GM21367 (cell line): ENCODE data around the gene ST3GAL5.
"Not testable (repeated sequence)": the region's sequence is repeated elsewhere in the genome, so short reads cannot be mapped to it uniquely, and the experiment has no call there.

Source experiments
- ATAC-seq: cut with Tn5 transposase; IDR thresholded peaks from one replicate; pipeline ENCODE4 v1.9.1; 2021; ENCODE audit not compliant: unreplicated experiment

The ST3GAL5 gene

DNA sequence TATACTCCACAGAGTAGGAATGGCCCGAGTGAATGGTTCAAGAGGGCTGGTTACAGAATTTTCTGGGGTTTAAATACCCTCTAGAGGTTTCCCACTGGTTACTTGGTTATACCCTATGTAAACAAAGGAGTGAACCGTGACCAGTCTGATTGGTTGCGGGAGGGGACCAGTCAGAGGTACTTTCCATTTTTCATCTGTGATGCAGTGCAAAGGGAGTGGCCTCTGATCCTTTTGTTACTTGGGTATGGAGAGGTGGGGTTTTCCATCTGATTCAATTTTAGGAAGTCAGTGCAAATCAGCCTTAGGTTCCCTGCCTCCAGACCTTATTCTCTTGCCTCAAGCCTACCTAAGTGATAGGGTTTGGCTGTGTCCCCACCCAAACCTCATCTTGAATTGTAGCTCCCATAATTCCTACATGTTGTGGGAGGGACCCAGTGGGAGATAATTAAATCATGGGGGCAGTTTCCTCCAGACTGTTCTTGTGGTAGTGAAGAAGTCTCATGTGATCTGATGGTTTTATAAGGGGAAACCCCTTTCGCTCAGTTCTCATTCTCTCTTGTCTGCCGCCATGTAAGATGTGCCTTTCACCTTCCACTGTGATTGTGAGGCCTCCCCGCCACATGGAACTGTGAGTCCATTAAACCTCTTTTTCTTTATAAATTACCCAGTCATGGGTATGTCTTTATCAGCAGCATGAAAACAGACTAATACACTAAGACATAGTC, 5.9 kb upstream of the ST3GAL5 start:
- ATAC-seq, result not testable (repeated sequence)

DNA sequence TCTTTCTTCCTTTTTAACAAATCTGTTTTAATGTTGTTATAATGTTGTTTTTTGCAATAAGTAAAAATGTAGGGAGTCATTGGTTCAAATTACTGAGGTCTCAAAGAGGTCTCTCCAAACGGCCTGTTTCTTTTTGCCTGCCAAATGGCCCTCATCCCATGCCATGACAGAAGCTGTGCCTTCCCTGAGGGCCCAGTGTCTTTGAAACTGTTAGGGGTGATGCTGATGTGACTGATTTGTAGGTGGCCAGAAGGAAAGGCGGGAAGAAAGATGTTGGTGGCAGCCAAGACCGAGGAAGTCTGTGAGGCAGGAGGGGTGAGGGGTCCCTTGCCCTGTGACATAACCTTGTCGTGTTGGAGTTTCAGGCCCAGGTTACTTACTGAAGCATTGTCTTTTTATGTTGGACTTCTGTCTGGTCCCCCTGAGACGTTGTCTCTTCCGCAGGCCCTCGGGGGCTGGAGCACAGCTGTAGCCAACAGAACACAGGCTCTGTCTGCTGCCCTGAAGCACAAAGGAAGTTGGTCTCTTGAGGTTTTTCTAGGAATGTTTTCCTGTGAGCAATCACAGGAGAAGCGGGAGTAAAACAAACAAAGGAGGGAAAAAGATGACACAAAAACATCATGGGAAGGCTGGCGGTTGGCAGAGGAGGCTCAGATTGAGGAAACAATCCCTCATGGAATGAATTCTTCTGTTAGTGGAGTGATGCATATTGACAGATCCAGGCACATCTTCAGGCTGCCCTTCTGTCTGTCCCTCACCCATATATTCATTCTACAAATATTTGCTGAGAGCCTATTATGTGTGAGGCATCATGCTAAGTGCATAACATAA, 4.9 kb upstream of the ST3GAL5 start:
- ATAC-seq, result no peak

DNA sequence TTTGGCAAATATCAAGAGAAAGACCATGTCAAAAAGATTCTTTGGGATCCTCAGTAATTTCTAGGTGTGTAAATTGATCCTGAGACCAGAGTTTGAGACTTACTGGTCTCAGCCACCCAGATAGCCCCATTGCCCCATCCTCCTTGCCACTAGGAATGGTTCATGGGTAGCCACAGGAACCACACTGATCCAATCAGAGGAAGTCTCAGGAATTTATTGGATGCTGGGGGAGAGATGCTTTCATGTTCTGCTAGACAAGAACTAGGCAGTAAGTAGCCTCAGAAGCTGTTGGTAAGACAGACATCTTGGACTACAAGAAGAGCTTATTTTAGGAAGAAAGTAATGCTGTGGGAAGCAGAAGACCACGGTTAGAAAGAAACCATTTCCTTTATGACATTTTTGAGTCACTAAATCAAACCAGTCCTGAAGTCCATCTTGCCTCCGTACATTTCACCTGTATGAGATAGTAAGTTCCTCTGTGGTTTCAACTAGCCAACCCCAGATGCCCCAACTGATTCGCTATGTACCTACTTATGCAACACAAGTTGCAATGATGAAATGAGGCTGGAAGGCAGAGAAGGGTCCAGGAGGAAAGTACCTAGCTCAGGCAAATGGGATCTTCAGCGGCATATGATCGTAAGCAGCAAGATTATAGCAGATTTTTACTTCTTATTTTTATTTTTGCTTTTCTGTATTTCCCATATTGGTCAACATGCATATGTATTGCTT, 3.6 kb upstream of the ST3GAL5 start:
- no peak for ATAC-seq

DNA sequence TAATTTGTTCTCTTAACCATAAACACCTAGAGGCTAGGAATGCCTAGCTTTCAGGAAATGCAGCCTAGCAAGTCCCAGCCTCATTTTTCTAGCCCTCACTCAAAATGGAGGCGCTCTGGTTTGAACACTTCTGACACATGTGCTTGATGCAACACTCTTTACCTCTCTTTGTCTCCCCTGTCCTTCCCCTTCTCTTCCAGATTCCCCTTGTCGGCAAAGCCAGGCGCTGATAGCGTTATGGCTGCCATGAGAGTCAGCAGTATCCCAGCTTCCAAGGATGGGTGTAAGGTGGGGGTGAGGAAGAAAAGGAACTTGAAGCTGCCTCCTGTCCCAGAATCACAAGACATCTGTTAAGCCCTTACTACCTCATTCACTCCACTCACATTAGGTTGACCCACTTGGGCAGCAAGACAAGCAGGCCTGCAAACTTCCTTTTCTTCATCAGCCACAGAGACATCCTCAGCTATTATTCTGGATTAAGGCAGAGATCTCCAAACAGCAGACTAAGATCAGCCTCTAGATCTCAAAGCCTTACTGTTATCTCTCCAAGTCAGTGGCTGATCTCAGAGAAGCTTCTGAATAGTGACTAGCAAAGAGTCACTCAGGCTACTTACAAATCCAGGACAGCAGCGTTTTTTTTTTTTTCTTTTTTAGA, 1.9 kb upstream of the ST3GAL5 start:
- no peak for ATAC-seq

DNA sequence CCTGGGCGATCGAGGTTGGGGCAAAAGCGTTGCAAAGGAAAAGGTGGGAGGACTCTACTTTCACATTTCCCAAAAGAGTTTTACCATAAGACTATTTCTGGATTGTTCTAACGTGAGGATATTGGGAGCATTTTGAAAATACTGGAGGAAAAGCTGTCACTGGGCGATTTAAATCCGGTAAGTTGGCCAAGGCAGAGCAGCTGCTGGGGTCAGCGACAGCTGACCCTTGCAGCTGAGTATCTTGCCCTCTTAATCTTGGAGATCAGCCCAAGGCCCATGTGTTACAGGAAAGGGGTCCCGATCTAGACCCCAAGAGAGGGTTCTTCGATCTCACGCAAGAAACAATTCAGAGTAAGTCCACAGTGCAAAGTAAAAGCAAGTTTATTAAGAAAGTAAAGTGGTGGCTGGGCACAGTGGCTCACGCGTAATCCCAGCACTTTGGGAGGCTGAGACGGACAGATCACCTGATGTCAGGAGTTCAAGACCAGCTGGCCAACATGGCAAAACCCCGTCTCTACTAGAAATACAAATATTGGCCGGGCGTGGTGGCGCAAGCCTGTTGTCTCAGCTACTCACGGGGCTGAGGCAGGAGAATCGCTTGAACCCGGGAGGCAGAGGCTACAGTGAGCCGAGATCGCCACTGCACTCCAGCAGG, 964 bp upstream of the ST3GAL5 start:
- no peak for ATAC-seq

DNA sequence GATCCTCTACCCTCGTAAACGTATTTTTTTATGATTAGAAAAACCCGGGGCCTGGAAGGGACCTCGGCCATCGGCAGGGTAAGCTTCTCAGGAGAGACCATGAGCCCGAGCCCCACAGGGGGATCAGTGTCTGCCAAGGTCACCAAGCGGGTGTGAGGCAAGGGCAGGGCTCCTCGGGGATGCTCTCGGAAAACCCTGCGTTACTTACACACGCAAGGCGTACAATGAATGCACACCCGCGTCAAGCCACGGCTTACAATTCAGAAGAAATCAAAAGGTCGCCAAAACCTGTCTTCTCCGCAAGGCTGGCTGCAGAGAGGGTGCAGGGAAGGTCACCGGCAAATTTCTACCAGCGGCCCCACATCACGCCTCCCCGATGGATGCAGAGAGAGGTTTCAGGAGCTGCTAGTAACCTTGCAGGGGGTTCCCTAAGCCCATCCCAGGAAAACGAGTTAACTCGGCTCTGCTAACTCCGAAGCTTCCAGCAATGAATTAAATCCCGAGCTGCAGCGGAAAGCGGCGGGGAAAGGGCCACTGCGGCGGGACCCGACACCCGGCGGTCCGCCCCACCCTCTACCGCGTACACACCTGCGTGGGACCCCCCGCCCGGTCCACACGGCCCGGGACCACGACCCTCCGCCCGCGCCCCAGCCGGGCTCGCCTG, 638 bp downstream of the ST3GAL5 start:
- peak; percentile 4 for ATAC-seq

- ATAC-seq, result no peak
These were observed 1.2 kb downstream of the ST3GAL5 start for GRCh38 chr2:85887566-85888019.

GRCh38 chr2:85886590-85886989, 2.2 kb downstream of the ST3GAL5 start:
- no peak for ATAC-seq

GRCh38 chr2:85886141-85886540, 2.6 kb downstream of the ST3GAL5 start:
- no peak for ATAC-seq

GRCh38 chr2:85881781-85882180, 7.0 kb downstream of the ST3GAL5 start:
- ATAC-seq, result not testable (repeated sequence)

DNA sequence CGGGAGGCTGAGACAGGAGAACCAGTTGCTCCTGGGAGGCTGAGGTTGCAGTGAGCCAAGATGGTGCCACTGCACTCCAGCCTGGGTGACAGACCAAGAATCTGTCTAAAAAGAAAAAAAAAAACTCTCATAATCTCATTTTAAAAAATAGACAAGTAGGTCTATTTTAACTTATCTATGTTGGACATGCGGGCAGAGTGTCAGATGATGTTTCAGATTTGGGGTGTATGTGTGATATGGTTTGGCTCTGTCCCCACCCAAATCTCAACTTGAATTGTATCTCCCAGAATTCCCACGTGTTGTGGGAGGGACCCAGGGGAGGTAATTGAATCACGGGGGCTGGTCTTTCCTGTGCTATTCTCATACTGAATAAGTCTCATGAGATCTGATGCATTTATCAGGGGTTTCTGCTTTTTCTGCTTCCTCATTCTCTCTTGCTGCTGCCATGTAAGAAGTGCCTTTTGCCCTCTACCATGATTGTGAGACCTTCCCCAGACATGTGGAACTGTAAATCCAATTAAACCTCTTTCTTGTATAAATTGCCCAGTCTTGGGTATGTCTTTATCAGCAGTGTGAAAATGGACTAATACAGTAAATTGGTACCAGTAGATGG, 8.0 kb downstream of the ST3GAL5 start:
- ATAC-seq, result not testable (repeated sequence)

GRCh38 chr2:85878719-85879370, 9.9 kb downstream of the ST3GAL5 start:
- ATAC-seq, result no peak

GRCh38 chr2:85875350-85876050, 13.3 kb downstream of the ST3GAL5 start:
- no peak for ATAC-seq

DNA sequence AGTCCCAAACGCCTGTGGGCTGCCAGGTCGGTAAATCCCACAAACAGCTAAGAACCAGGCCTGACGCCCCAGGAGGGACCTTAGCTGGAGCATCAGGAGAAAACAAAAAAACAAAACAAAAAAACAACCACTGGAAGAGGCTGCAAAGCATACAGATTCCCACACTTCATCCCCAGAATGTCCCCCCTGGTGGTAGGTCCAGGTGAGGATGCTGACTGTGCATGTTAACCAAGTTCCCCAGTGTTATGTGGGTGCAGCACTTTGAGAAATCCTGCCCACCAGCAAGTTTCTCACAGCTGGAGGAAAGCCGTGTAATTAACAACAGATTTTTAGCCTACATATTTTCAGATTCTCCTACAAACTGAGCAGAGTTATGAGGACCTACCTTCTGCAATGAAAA, 15.1 kb downstream of the ST3GAL5 start:
- ATAC-seq, result no peak

GRCh38 chr2:85872536-85873161, 16.1 kb downstream of the ST3GAL5 start:
- ATAC-seq, result no peak

GRCh38 chr2:85871494-85872164, 17.2 kb downstream of the ST3GAL5 start:
- ATAC-seq, result no peak

DNA sequence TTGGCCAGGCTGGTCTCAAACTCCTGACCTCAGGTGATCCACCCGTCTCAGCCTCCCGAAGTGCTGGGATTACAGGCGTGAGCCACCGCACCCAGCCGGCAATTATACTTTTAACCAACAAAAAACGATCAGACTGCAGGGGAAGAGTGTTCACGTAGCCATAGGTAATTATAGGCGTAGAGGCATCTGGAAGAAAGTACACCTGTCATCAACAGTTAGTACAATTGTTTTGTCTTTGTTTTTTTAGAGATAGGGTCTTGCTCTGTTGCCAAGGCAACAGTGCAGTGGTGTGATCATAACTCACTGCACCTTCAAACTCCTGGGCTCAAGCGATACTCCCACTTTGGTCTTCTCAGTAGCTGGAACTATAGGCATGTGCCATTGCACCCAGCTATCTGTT, 20.0 kb downstream of the ST3GAL5 start:
- no peak for ATAC-seq
